GM10266 (cell line): ENCODE results near the gene AHDC1.

ENCODE experiments used
- DNase-seq: peaks from one replicate; pipeline ENCODE4 v3.0.0; 2012; ENCODE audit errors: extremely low spot score
- TF ChIP-seq, protein P1 (sequence below): IDR thresholded peaks from 2 replicates; pipeline ENCODE4 v1.5.1; 2012; ENCODE audit warnings: mild to moderate bottlenecking, low read depth; ENCODE audit not compliant: control insufficient read depth, insufficient read depth; ENCODE audit errors: missing control alignments

The AHDC1 gene

DNA sequence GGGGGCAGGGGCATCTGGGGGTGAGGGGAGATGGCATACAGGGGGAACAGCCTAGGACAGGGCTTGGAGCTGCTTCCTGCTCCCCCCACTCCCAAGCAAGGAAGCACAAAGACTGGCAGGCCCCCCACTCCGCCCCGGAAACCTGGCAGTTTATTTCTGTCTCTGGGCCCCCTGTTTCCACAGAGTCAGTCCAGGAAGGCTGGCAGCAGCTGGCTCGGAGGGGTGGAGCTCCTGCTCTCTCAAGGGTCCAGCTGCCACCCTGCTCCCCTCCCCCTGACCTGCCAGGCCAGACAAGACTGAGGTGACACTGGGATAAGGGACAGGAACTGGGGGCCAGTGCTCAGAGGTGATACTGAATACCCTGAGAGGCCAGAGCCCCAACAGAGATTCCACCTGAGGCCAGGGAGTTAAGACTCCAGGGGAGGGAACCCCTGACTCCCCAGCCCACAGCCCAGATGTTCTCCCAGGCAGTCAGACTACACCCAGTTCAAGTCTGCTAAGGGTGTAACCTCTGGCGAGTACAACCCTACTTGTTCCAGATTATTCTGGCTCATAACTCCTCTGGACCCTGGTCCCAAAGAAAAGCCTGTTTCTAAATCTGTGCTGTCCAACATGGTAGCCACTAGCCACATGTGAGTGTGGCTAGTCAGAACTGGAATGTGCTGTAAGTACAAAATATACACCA lies 26.3 kb downstream of the AHDC1 start:
- TF ChIP-seq, protein P1, sequence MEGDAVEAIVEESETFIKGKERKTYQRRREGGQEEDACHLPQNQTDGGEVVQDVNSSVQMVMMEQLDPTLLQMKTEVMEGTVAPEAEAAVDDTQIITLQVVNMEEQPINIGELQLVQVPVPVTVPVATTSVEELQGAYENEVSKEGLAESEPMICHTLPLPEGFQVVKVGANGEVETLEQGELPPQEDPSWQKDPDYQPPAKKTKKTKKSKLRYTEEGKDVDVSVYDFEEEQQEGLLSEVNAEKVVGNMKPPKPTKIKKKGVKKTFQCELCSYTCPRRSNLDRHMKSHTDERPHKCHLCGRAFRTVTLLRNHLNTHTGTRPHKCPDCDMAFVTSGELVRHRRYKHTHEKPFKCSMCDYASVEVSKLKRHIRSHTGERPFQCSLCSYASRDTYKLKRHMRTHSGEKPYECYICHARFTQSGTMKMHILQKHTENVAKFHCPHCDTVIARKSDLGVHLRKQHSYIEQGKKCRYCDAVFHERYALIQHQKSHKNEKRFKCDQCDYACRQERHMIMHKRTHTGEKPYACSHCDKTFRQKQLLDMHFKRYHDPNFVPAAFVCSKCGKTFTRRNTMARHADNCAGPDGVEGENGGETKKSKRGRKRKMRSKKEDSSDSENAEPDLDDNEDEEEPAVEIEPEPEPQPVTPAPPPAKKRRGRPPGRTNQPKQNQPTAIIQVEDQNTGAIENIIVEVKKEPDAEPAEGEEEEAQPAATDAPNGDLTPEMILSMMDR = no peak
- DNase-seq = no peak

DNA sequence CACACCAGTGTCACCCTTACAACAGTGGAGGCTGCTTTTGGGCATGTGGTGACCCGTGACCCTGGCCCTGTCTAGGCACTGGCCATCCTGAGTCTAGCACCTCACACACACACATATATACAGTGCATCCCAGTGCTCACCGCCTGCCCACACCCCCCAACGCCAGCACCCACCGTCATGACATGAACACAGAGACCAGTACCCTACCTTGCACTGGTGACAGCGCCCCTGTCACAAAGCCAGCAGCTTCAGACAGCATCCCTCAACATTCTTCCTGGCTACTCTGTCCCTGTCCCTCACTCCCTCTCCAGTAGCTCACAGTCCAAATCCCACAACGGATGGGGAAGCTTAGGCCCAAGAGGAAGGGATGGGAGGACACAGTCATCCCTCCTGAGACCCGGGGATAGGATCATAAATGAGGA lies 27.1 kb downstream of the AHDC1 start:
- TF ChIP-seq, protein P1 = no peak
- DNase-seq = no peak

DNA sequence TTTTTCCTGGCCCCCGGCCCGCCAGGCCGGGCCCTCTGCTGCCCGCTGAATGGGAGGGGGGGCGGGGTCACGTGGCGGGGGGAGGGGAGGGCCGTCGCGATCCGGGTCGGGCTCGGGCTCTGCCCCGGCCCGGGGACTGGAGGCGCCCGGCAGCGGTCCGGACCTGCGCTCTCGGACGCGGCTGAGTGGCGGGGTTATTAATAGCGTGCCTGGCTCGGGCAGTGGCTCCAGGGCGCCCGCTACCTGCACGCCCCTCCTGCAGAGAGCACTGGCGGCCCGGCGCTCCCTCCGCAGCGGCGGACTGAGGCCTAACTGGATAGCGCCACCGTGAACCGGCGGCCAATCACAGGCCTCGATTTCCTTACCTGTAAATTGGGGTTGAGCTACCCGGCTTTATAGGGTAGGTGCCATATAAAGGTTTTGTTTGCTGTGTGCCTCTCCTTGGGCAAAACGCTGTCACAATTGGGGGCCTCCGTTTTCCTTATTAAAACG lies 28.1 kb downstream of the AHDC1 start:
- TF ChIP-seq, protein P1 = peak; percentile 28
- peak; percentile 66 for DNase-seq

DNA sequence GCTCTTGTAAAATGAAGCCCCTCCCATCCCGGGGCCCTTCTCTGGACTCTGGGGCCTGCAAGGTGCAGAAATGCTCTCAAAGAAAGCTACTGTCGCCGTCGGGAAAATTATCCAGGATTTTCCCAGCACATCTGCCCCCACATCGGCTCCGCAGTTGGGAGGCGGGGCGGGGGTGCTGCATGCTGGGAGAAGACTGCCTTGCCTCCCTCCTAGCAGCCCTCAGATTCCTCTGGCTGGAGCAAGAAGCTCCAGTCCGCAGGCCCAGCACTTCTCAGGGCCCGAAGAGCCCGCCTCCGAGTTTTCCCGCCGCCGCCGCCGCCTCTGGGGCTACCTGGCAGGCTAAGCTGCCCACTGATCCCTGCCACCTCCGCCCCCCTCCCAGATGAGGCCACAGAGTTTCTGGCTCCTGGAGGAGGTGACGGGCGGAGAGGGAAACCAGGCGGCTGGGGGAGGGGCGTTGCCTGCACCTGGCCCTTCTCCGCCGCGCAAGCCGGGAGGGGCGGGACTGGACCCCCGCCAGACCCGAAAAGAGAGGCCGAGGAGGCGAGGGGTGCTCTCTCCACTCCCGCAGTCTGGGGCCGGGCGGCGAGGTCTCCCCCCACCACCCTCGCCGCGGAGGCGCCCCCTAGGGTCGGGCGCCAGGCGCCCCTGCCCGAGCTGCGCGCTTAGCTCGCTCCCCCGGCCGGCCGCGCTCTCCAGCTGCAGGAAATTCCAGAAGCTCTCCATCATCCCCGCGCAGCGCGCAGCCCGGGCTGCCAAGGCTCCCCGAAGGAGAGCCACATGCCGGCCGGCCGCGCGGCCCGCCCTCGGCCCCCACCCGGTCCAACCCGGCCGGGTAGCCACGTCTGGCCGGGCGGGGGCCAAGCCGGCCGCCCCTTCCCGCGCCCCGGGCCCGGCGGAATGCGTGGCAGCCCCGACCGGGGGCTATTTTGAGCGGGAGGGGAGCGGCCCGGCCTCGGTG lies 28.8 kb downstream of the AHDC1 start:
- TF ChIP-seq, protein P1 = no peak
- no peak for DNase-seq

DNA sequence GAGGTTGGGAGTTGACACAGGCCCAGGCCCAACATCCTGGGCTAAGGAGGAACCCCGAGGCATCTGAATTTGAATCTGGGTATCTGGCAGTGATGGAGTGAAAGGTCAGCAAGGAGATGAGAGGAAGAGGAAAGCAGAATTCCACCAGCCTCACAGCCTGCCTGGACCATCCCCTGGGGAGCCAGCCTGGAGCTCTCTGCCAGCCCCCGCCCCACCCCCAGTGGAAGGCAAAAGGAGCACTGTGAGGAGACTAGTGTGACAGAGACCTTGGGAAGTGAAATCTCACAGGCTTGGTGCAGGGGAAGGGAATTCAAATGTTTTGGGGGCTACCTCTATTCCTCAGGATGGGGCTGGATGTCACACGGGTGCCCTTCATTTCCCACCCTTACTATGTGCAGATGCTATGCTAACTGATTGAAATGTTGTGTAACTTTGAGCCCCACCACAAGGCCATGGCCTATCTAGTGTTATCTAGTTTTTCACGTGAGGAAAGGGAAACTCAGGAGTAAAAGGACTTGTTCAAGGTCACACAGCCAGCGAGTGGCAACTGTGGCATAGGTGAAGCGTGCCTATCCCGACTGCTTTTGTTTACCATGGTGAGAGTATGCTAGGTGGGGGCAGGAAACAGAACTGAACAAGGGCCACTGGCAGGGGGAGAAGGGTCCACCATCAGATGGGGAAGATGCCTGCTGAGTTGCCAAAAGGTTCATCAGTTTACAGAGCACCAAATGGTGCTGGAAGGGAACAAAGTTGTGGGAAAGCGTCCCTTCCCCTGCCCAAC lies 29.8 kb downstream of the AHDC1 start:
- TF ChIP-seq, protein P1 = no peak
- no peak for DNase-seq

DNA sequence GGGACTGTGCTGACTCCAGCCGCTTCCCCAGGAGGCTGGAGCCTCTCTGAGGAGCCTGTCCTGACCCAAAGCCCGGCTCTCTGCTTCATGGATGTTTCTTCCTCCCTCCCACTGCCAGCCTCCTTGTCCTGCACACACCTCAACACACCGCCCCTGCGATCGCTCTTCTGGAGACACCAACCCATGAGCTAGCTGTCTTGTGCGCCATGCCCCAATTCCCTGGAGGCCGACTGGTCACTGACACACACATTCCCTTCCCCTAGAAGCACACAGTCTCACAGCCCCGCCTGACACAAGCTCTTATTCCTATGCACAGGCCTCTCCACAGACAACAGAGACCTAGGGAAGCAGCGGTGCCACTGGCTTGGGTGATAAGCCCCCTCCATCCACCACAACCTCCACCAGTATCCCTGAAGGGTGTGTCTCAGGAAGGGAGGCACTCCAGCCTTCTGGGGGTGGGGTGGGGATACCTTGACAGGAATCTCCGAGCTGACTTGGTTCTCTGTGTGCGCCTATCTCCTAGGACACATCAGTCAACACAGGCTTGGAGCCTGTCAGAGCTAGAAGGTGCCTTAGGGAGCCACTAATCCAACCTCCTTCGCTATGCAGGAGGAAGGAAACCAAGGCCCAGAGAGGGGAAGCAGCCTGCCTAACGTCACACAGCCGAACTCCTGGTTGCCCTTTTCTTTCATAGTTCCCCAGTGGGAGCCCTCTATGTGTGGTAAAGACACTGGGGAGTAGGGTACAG lies 31.1 kb downstream of the AHDC1 start:
- DNase-seq = no peak
- TF ChIP-seq, protein P1 = no peak
